GM12864 (cell line): Measurements from ENCODE around the gene SMIM31.

ENCODE experiments used
- DNase-seq: peaks from one replicate; pipeline ENCODE4 v3.0.0-alpha.2; 2011; ENCODE audit warnings: low read depth
- H3K4me3 ChIP-seq: 2 replicates; pipeline ENCODE4 v1.5.1; 2011; ENCODE audit warnings: mild to moderate bottlenecking, low read depth, low read length, control low read depth
- TF ChIP-seq, protein P1 (sequence below): IDR thresholded peaks from 2 replicates; pipeline ENCODE4 v1.5.1; 2011; ENCODE audit warnings: low read depth, mild to moderate bottlenecking, moderate library complexity, low read length, control low read depth, inconsistent platforms; ENCODE audit errors: missing control alignments

Gene SMIM31

DNA sequence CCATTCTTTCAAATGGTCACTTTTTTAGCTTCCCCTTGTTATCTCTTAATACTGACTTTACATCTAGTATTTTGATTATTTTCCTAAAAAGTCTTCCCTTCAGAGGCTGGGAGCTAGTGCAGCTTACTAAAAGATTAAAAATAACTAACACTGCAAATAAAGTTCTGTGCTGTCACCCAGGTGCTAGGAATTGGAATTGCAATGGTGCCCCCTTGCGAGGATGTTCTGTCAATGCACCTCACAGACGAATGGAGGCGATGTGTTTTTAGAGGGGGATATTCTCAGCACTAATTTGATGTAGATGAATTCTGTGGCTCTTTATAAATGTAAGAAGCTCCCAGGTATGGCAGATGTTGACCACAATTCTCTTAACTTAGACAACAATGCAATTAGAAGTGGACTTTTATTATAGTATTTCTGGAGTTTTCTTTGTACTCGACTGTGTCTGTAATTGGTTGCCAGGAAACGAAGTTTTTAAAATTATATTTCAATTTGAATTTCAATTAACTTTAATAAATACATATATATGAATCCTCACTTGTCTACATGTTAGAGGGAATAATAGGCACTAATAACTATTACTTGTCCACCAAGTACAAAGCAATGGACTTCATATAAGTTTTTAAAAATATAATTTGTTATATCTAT, 22.0 kb upstream of the SMIM31 start:
- TF ChIP-seq, protein P1, sequence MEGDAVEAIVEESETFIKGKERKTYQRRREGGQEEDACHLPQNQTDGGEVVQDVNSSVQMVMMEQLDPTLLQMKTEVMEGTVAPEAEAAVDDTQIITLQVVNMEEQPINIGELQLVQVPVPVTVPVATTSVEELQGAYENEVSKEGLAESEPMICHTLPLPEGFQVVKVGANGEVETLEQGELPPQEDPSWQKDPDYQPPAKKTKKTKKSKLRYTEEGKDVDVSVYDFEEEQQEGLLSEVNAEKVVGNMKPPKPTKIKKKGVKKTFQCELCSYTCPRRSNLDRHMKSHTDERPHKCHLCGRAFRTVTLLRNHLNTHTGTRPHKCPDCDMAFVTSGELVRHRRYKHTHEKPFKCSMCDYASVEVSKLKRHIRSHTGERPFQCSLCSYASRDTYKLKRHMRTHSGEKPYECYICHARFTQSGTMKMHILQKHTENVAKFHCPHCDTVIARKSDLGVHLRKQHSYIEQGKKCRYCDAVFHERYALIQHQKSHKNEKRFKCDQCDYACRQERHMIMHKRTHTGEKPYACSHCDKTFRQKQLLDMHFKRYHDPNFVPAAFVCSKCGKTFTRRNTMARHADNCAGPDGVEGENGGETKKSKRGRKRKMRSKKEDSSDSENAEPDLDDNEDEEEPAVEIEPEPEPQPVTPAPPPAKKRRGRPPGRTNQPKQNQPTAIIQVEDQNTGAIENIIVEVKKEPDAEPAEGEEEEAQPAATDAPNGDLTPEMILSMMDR, result peak; percentile 75
- DNase-seq, result peak; percentile 5
- H3K4me3 ChIP-seq, result no peak overlapping the region

DNA sequence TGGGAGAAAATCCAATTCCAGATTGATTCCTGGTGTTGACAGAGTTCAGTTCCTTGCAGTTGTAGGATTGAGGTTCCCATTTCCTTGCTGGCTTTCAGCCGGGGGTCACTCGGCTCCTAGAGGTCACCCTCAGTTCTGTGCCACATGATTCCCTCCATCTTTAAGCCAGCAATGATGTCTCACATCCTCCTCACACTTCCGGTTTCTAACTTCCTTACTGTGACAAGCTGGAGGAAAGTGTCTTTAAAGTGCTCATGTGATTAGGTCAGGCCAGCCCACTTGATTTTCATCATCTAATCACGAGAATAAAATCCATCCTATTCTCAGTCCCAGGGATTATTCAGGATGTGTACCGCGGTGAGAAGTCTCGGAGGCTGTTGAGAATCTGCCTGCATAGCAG, 19.4 kb upstream of the SMIM31 start:
- TF ChIP-seq, protein P1, result no peak
- no peak overlapping the region for H3K4me3 ChIP-seq
- DNase-seq, result no peak

DNA sequence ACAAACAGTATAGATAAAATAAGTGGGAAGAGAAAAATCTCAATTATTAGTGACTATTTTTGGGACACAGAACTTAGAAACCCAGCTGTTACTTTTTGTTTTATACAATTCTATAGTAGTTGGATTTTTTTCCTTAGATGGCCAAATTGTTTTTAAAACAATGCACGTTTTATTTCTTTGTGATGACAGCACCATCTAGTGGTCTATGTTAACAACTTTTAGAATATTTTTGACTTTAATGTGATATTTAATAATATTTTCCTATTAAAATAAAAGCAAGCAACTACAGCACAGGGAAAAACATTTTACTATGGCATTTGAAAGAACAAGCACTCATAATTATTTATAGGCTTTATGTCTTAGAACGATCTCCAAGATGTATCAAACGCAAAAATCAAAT, 5.6 kb upstream of the SMIM31 start:
- no peak for DNase-seq

DNA sequence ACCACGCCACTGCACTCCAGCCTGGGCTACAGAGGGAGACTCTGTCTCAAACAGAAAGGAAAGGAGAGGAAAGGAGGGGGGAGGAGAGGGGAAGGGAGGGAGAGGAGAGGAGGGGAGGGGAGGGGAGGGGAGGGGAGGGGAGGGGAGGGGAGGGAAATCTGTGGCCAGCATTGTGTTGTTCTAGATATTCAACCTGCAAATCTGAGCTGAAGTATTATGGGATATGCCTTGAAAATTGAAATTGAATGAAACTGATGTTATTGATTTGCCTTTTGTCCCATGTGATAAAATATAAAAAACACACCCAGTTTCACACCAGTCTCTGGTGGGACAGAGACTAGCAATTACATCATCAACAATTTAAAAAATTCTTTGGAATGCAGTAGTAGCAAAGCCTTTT, 1.5 kb downstream of the SMIM31 start:
- TF ChIP-seq, protein P1, result no peak
- DNase-seq, result no peak
- no peak overlapping the region for H3K4me3 ChIP-seq

More for the DNA sequence above, 5.6 kb upstream of the SMIM31 start:
- TF ChIP-seq, protein P1, result peak; percentile 35
- H3K4me3 ChIP-seq, result no peak overlapping the region

DNA sequence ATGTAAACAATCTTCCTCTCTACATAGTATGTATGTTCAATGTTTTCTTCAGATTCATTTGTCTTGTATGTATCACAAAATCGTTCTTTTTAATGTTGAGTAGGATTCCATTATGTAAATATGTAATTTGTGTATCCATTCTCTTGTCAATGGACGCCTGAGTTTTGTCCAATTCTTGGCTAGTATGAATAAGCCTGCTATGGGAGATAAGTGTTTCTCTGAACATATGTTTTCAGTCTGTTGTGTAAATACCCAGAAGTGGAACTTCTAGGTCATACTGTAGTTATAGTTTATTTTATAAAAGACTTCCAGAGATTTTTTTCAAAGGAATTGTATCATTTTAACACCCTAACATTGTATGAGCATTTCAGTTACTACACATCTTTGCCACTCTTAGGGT, 2.8 kb downstream of the SMIM31 start:
- TF ChIP-seq, protein P1, result no peak
- H3K4me3 ChIP-seq, result no peak overlapping the region
- no peak for DNase-seq

DNA sequence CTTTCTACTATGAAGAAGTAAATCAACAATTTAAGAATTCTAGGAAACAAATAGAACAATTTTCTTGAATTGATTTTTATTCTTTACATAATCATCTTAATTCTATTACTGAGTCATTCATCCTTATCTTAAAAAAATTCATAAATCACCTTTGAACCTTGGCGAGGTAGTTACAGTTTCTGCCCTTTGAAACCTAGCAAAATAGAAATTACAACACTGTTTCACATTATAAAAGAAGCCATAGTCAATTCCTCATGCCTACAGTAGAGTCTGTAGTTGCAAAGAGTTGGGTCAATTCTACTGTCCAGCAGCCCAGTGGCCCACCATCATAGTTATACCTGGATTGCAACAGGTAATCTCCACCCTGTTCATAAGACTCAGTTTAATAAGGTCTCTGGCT, 7.3 kb downstream of the SMIM31 start:
- TF ChIP-seq, protein P1, result no peak
- no peak overlapping the region for H3K4me3 ChIP-seq
- DNase-seq, result no peak

DNA sequence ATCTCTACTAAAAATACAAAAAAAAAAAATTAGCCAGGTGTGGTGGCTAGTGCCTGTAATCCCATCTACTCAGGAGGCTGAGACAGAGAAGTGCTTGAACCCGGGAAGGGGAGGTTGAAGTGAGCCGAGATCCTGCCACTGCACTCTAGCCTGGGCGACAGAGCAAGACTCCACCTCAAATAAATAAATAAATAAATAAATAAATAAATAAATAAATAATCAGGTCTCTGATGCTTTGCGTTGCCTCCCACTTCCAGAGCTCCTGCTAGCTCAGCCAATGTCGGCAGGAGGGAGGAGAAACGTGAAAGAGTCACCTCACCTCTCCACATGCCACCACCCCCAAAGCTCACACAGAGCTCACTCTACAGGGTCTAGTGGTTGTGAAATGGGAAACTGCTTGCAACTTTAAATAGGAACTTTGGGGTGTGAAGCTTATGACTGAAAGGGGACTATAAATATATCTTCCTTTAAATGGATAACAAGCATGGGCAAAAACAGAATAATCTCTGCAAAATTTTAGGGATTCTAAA, 7.9 kb downstream of the SMIM31 start:
- no peak overlapping the region for H3K4me3 ChIP-seq
- TF ChIP-seq, protein P1, result no peak
- no peak for DNase-seq
